ENCODE results near the gene MYL10. TPM values are rescaled to one million over a fixed set of nuclear protein-coding genes. Genes with fewer than 3 reads are reported as not detected.
"Not testable (repeated sequence)": the region's sequence is repeated elsewhere in the genome, so short reads cannot be mapped to it uniquely, and the experiment has no call there.

MYL10 gene
- total RNA-seq, 1 donor from 2014 or later: not detected

GRCh38 chr7:101644879-101645278, 15.8 kb upstream of the MYL10 start:
- no peak overlapping the region for H3K4me3 Mint-ChIP-seq (ENCODE audit: low read depth)
- peaks cover 2% of the 10 kb centered on the region for H3K4me1 Mint-ChIP-seq (ENCODE audit: low read depth)
- TF ChIP-seq, protein P1, sequence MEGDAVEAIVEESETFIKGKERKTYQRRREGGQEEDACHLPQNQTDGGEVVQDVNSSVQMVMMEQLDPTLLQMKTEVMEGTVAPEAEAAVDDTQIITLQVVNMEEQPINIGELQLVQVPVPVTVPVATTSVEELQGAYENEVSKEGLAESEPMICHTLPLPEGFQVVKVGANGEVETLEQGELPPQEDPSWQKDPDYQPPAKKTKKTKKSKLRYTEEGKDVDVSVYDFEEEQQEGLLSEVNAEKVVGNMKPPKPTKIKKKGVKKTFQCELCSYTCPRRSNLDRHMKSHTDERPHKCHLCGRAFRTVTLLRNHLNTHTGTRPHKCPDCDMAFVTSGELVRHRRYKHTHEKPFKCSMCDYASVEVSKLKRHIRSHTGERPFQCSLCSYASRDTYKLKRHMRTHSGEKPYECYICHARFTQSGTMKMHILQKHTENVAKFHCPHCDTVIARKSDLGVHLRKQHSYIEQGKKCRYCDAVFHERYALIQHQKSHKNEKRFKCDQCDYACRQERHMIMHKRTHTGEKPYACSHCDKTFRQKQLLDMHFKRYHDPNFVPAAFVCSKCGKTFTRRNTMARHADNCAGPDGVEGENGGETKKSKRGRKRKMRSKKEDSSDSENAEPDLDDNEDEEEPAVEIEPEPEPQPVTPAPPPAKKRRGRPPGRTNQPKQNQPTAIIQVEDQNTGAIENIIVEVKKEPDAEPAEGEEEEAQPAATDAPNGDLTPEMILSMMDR (IDR thresholded peaks at IDR 0.05; ENCODE audit: unreplicated experiment): no peak
- peaks cover 2% of the 10 kb centered on the region for H3K27me3 Mint-ChIP-seq
- peak overlapping the region; percentile 73 for H3K27ac Mint-ChIP-seq
- no peak for DNase-seq (ENCODE audit: low spot score, unreplicated experiment)
- H3K36me3 Mint-ChIP-seq (ENCODE audit: insufficient read depth): no peaks in the 10 kb centered on the region
- H3K9me3 Mint-ChIP-seq (ENCODE audit: low read depth): no peaks in the 10 kb centered on the region

- H3K36me3 Mint-ChIP-seq (ENCODE audit: insufficient read depth); H3K27me3 Mint-ChIP-seq; H3K4me3 Mint-ChIP-seq (ENCODE audit: low read depth); H3K9me3 Mint-ChIP-seq (ENCODE audit: low read depth); H3K4me1 Mint-ChIP-seq (ENCODE audit: low read depth); H3K27ac Mint-ChIP-seq; DNase-seq (ENCODE audit: low spot score, unreplicated experiment): not testable (repeated sequence)
Observed at GRCh38 chr7:101639127-101639526, 10.0 kb upstream of the MYL10 start.

DNA sequence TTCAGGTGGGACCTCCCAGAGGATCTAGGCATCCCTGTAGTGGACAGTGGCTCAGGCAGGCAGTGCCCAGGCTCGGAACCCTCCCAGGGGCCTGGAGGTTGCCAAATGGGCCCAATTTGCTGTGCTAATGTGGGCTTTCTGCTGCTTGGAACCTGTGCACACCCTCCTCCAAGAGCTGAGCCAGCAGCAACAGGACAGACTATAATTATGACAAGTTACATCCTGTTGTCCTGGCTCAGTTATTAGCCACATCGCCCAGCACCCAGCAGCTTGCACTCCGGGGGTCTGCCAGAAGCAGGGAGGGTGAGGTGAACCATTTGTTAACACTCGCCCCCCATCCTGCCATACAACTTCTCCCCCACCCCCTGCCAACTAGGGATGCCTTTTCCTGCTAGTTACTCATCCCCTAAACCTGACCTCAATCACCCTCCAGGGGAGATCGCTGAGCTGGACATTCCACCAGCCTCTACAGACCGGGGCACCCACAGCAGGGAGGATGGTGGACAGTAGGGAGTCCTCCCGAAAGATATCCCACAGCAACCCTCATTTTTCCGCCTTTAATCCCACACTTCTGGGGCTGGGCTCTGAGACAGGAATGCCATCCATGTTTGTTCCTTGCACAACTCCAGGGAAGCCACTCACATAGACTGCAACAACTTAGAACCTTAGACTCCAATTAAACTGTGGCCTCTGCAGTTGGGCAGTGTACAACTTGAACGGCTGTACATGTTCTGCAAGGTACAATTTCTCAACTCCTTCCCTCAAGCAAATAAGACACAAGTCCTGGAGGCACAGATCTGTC, 7.9 kb upstream of the MYL10 start:
- Mint-ChIP-seq H3K27me3 (peaks cover 9% of the 10 kb centered on the region), H3K9me3 (ENCODE audit: low read depth) (no peaks in the 10 kb centered on the region), H3K4me1 (ENCODE audit: low read depth) (no peaks in the 10 kb centered on the region), H3K36me3 (ENCODE audit: insufficient read depth) (no peaks in the 10 kb centered on the region), H3K4me3 (ENCODE audit: low read depth) (no peak overlapping the region), H3K27ac (no peak overlapping the region)
- no peak for DNase-seq (ENCODE audit: low spot score, unreplicated experiment)
- TF ChIP-seq, protein P1 (IDR thresholded peaks at IDR 0.05; ENCODE audit: unreplicated experiment): no peak

DNA sequence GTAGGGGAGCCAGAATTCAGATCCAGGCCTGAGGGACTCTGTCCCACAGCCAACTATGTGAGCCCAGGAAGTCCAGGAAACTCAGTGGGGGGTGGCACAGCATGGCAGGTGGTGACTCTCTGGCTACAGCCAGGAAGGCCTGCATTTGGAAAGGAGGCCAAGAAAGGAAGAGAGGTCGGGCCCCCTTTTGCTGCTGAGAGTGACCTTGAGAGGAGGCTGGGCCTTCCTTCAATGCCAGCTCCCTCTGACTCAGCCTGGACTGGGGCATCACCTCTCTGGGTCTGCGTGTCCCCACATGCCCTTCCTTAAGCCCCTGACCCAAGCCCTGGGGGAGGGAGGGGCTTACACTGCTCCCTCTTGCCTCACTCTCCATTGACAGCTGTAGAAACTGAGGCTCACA, 6.4 kb upstream of the MYL10 start:
- Mint-ChIP-seq H3K4me3 (ENCODE audit: low read depth) (no peak overlapping the region), H3K27ac (no peak overlapping the region), H3K36me3 (ENCODE audit: insufficient read depth) (no peaks in the 10 kb centered on the region), H3K4me1 (ENCODE audit: low read depth) (no peaks in the 10 kb centered on the region), H3K27me3 (peaks cover 9% of the 10 kb centered on the region), H3K9me3 (ENCODE audit: low read depth) (no peaks in the 10 kb centered on the region)
- no peak for DNase-seq (ENCODE audit: low spot score, unreplicated experiment)
- TF ChIP-seq, protein P1 (IDR thresholded peaks at IDR 0.05; ENCODE audit: unreplicated experiment): no peak

DNA sequence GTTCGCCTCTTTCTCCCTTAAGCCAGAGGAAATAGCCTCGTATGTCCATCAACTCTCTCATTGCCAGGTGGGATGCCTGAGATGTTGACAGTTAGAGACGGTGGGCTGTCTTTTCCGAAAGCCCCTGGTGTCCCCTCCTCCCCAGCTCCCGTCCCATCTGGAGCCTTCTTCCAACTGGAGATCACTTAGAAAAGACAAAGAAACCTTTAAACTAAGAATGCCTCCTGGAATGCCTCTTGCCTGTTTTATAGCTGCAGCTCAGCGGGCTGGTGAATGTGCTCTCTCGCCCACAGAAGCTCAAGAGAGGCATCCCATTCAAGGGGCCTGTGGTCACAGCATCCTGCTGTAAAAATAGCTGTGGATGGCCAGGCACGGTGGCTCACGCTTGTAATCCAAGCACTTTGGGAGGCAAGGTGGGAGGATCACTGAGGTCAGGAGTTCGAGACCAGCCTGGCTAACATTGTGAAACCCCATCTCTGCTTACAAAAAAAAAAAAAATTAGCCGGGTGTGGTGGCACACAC, 5.2 kb upstream of the MYL10 start:
- no peaks in the 10 kb centered on the region for H3K36me3 Mint-ChIP-seq (ENCODE audit: insufficient read depth)
- no peak overlapping the region for H3K27ac Mint-ChIP-seq
- TF ChIP-seq, protein P1 (IDR thresholded peaks at IDR 0.05; ENCODE audit: unreplicated experiment): no peak
- H3K9me3 Mint-ChIP-seq (ENCODE audit: low read depth): no peaks in the 10 kb centered on the region
- H3K4me3 Mint-ChIP-seq (ENCODE audit: low read depth): no peak overlapping the region
- no peak for DNase-seq (ENCODE audit: low spot score, unreplicated experiment)
- no peaks in the 10 kb centered on the region for H3K4me1 Mint-ChIP-seq (ENCODE audit: low read depth)
- H3K27me3 Mint-ChIP-seq: peaks cover 9% of the 10 kb centered on the region

DNA sequence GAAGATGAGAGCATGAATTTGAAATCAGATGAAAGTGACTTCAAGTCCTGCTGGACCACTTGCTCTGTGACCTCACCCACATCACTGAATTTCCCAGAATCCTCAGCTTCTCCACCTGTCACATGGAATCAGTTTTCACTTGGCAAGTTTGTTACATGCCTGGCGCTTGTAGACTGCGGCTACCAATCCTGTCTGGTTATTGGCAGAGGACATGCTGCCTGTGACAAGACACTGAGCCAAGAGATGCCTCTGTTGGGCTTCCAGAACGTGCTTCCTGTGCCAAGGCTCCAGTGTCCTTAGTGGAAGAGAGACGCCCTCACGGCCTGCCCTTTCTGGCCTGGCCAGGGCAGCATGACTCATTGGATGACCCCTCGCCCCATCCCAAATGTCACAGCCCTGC, 4.4 kb upstream of the MYL10 start:
- Mint-ChIP-seq H3K4me1 (ENCODE audit: low read depth) (no peaks in the 10 kb centered on the region), H3K9me3 (ENCODE audit: low read depth) (no peaks in the 10 kb centered on the region), H3K4me3 (ENCODE audit: low read depth) (no peak overlapping the region), H3K27me3 (peaks cover 9% of the 10 kb centered on the region), H3K27ac (no peak overlapping the region), H3K36me3 (ENCODE audit: insufficient read depth) (no peaks in the 10 kb centered on the region)
- TF ChIP-seq, protein P1 (IDR thresholded peaks at IDR 0.05; ENCODE audit: unreplicated experiment): no peak
- no peak for DNase-seq (ENCODE audit: low spot score, unreplicated experiment)

Data from progenitor cell of endocrine pancreas (in vitro differentiated cells).